B cell (primary cell): ENCODE measurements around the gene TPST2. TPM values are rescaled to one million over a fixed set of nuclear protein-coding genes. Genes with fewer than 3 reads are reported as not detected.

Experiments
- ATAC-seq: fragments of 200-7000 bp; cut with Tn5 transposase; one replicate; pipeline ENCODE4 v1.10.0; 2021; ENCODE audit warnings: low read depth, mild to moderate bottlenecking, moderate number of reproducible peaks, moderate library complexity
- CTCF ChIA-PET: fragments of 350-600 bp; sonication (Branson Sonifier 250); formaldehyde crosslinking; loops from one replicate; lab custom pipeline; 2021; ENCODE audit warnings: antibody characterized with exemption, inconsistent platforms; lab: Charles Lee
- POLR2A ChIA-PET: fragments of 350-600 bp; sonication (Branson Sonifier 250); formaldehyde crosslinking; loops from one replicate; lab custom pipeline; 2021; ENCODE audit warnings: antibody characterized with exemption; lab: Charles Lee
- DNase-seq: peaks from one replicate; pipeline ENCODE4 v3.0.0; 2013
- H2AFZ ChIP-seq: 2 replicates; pipeline ENCODE4 v1.6.1; 2012; ENCODE audit warnings: mild to moderate bottlenecking, low read depth, low read length; ENCODE audit not compliant: insufficient read depth, poor library complexity, severe bottlenecking
- H3K27ac ChIP-seq, 2 donors: 1 replicate in 1 of 2; 2 replicates in 1 of 2; pipeline ENCODE4 v1.5.1; 2012 to 2013; ENCODE audit warnings: low read length in 2 of 2, mild to moderate bottlenecking in 2 of 2, moderate library complexity in 1 of 2
- H3K27me3 ChIP-seq, 4 experiments: fragments of 200-600 bp in 1 of 4; sonication (generic) in 1 of 4; replicated peaks in 1 of 4; 1 replicate in 2 of 4; 2 replicates in 2 of 4; pipeline versions ENCODE4 v1.6.1 to v1.7.0; 2013 to 2016; ENCODE audit warnings: low read length in 3 of 4, mild to moderate bottlenecking in 2 of 4, mixed read lengths in 1 of 4, moderate library complexity in 1 of 4; ENCODE audit not compliant: insufficient read depth in 4 of 4, control insufficient read depth in 3 of 4; ENCODE audit errors: control extremely low read depth in 1 of 4
- H3K36me3 ChIP-seq, 2 experiments: replicated peaks in 1 of 2; 1 replicate in 1 of 2; 2 replicates in 1 of 2; pipeline versions ENCODE4 v1.6.1 to v1.7.1; 2013; ENCODE audit warnings: low read length in 1 of 2; ENCODE audit not compliant: insufficient read depth in 2 of 2, control insufficient read depth in 1 of 2; ENCODE audit errors: control extremely low read depth in 1 of 2, extremely low read depth in 1 of 2
- H3K4me1 ChIP-seq, 2 donors: fragments of 200-600 bp in 1 of 2; sonication (generic) in 1 of 2; 1 replicate in 1 of 2; 2 replicates in 1 of 2; pipeline versions ENCODE4 v1.5.1 to v1.6.1; 2013 to 2017; ENCODE audit warnings: low read length in 2 of 2; ENCODE audit not compliant: control insufficient read depth in 2 of 2, insufficient read depth in 2 of 2
- H3K4me2 ChIP-seq: replicated peaks from 2 replicates; pipeline ENCODE3; 2012; ENCODE audit warnings: mild to moderate bottlenecking, low read depth, low read length; ENCODE audit not compliant: poor library complexity, severe bottlenecking
- H3K4me3 ChIP-seq, 5 experiments: fragments of 200-600 bp in 1 of 5; sonication (generic) in 1 of 5; 1 replicate in 3 of 5; 2 replicates in 2 of 5; pipeline versions ENCODE4 v1.5.1 to v1.7.0; 2011 to 2016; ENCODE audit warnings: low read length in 4 of 5, mild to moderate bottlenecking in 4 of 5, low read depth in 2 of 5, control low read depth in 1 of 5, moderate library complexity in 1 of 5; ENCODE audit not compliant: insufficient read depth in 1 of 5; ENCODE audit errors: control extremely low read depth in 1 of 5, extremely low read depth in 1 of 5
- H3K79me2 ChIP-seq: fragments of 200-600 bp; sonication (generic); one replicate; pipeline ENCODE4 v1.6.0; 2016; ENCODE audit warnings: low read length; ENCODE audit not compliant: control insufficient read depth, insufficient read depth
- H3K9ac ChIP-seq: fragments of 200-600 bp; sonication (generic); 2 replicates; pipeline ENCODE4 v1.6.1; 2017; ENCODE audit warnings: mild to moderate bottlenecking, low read length, moderate library complexity
- H3K9me3 ChIP-seq, 3 donors: one replicate each; pipeline versions ENCODE4 v1.6.1 to v1.7.1; 2013; ENCODE audit warnings: low read length in 2 of 3; ENCODE audit not compliant: control insufficient read depth in 2 of 3, insufficient read depth in 1 of 3; ENCODE audit errors: control extremely low read depth in 1 of 3
- H4K20me1 ChIP-seq: 2 replicates; pipeline ENCODE4 v1.6.0; 2012; ENCODE audit warnings: mild to moderate bottlenecking, low read length; ENCODE audit not compliant: insufficient read depth, control insufficient read depth, poor library complexity, severe bottlenecking
- H3K27ac Mint-ChIP-seq: one replicate; pipeline ENCODE4 v1.8.0; 2021; ENCODE audit warnings: mixed read lengths
- H3K27me3 Mint-ChIP-seq: one replicate; pipeline ENCODE4 v1.8.0; 2021; ENCODE audit warnings: mixed read lengths
- H3K4me1 Mint-ChIP-seq: one replicate; pipeline ENCODE4 v1.8.0; 2021; ENCODE audit warnings: mixed read lengths
- H3K4me3 Mint-ChIP-seq: one replicate; pipeline ENCODE4 v1.8.0; 2021; ENCODE audit warnings: mixed read lengths
- H3K9me3 Mint-ChIP-seq: one replicate; pipeline ENCODE4 v1.8.0; 2022; ENCODE audit warnings: mixed read lengths; ENCODE audit not compliant: insufficient read depth
- EZH2 ChIP-seq: IDR thresholded peaks from 2 replicates; pipeline ENCODE4 v1.6.1; 2012; ENCODE audit warnings: borderline replicate concordance, low read depth, mild to moderate bottlenecking, moderate library complexity, low read length; ENCODE audit not compliant: insufficient read depth, poor library complexity, severe bottlenecking
- WGBS: methylation state at CpG from one replicate; pipeline ENCODE4 v1.1.5; 2013; ENCODE audit warnings: missing lambda C conversion rate; ENCODE audit not compliant: insufficient coverage; 5-methylcytosine and 5-hydroxymethylcytosine counted together
- intact Hi-C: fragments of 100-400 bp; cut with micrococcal nuclease; formaldehyde crosslinking; loops from one replicate; pipeline ENCODE4 v1.10.0; 2022
- polyA plus RNA-seq: library from polyadenylated mRNA; depleted of rRNA; stranded (reverse); fragments of >200 nt; gene quantifications from 2 replicates; pipeline ENCODE4 v1.2.3, GENCODE V29; 2012
- total RNA-seq, 2 donors: library from RNA; stranded (reverse); fragments of 120-200 nt in 1 of 2; gene quantifications; 1 replicate in 1 of 2; 2 replicates in 1 of 2; pipeline versions ENCODE4 v1.2.3 to v1.2.4, GENCODE V29; 2013 to 2022
- TF ChIP-seq, protein P1 (sequence below): fragments of 200-600 bp; IDR thresholded peaks from one replicate; pipeline ENCODE4 v1.8.0; 2022; ENCODE audit warnings: antibody characterized with exemption, mild to moderate bottlenecking

Gene TPST2
- total and polyA plus RNA-seq, 2 donors (not counting 1 experiment from before 2014, with no cell fraction given), result 16.6 to 43.1 TPM

DNA sequence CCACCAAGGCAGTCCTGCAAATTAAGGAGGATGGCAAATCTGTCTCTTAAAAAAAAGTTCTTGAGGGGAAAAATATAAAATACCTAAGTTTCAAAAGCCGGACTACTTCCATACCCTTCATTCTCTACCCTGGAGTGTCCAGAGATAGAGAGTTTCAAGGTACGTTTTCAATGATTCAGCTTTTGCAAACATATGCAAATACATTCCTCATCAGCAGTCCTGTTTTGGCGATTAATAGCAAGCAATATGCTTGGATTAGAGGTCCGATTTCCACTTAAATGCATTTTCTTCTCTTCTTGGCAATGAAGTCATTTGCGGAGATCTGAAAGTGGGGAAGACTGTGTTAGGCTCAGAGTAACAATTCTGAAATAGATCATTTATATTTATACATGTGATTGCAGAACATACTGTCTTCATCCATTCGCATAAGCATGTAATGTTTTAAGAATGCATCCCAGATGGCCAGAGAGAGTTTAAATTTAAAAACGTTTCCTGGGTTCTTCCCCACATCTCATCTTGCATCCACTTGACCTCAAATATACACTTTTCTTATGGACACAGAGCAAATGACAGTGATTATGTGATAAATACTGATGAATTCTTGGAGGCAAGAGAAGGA is 63.9 kb downstream of the TPST2 start:
- no peak overlapping the region for H3K9ac ChIP-seq

DNA sequence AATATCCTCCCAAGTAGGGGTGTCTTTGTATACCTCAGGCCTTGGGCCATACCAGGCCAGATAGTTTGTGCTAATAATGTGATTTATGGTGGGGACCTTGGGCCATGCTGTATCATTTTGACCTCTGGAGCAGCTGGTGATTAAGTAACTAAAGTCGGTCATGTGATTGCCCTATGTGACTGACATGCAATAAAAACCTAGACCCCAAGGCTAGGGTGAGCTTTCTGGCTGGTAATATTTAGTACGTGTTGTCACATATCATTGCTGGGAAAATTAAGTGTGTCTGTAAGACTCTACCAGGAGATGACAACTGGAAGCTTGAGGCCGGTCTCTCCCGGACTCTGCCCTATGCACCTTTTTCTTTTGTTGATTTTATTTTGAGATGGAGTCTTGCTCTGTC is 65.1 kb downstream of the TPST2 start:
- no peaks in the 10 kb centered on the region for H3K9me3 Mint-ChIP-seq
- ChIA-PET CTCF (no interaction called here), POLR2A (no interaction called here)
- no peak overlapping the region for H3K9ac ChIP-seq
- no peak for ATAC-seq
- H3K4me2 ChIP-seq, result no peak overlapping the region
- H3K4me1 Mint-ChIP-seq, result peaks cover 3% of the 10 kb centered on the region
- H3K27me3 Mint-ChIP-seq, result no peaks in the 10 kb centered on the region
- H3K36me3 ChIP-seq, result peaks cover 8 to 23% of the 10 kb centered on the region in 2 experiments
- no peaks in the 10 kb centered on the region for H3K9me3 ChIP-seq
- intact Hi-C loops, result no loop called here
- no peaks in the 10 kb centered on the region for H3K27me3 ChIP-seq
- H3K79me2 ChIP-seq, result no peaks in the 10 kb centered on the region
- no peak overlapping the region for H3K27ac Mint-ChIP-seq
- no peaks in the 10 kb centered on the region for H4K20me1 ChIP-seq
- TF ChIP-seq, protein P1, sequence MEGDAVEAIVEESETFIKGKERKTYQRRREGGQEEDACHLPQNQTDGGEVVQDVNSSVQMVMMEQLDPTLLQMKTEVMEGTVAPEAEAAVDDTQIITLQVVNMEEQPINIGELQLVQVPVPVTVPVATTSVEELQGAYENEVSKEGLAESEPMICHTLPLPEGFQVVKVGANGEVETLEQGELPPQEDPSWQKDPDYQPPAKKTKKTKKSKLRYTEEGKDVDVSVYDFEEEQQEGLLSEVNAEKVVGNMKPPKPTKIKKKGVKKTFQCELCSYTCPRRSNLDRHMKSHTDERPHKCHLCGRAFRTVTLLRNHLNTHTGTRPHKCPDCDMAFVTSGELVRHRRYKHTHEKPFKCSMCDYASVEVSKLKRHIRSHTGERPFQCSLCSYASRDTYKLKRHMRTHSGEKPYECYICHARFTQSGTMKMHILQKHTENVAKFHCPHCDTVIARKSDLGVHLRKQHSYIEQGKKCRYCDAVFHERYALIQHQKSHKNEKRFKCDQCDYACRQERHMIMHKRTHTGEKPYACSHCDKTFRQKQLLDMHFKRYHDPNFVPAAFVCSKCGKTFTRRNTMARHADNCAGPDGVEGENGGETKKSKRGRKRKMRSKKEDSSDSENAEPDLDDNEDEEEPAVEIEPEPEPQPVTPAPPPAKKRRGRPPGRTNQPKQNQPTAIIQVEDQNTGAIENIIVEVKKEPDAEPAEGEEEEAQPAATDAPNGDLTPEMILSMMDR, result no peak
- no peak for TF ChIP-seq EZH2
- 98% methylated on average over 4 of the region's 4 CpGs for WGBS
- DNase-seq, result no peak
- H3K4me1 ChIP-seq, result peaks cover 5 to 6% of the 10 kb centered on the region in 2 donors
- H3K27ac ChIP-seq, result no peak overlapping the region
- no peak overlapping the region for H3K4me3 ChIP-seq
- no peak overlapping the region for H2AFZ ChIP-seq
- no peak overlapping the region for H3K4me3 Mint-ChIP-seq

More for the DNA sequence above, 63.9 kb downstream of the TPST2 start:
- ChIA-PET POLR2A (no interaction called here), CTCF (no interaction called here)
- Histone ChIP-seq H3K9me3 (no peaks in the 10 kb centered on the region), H3K4me1 (peaks cover 5 to 6% of the 10 kb centered on the region in 2 donors), H3K4me3 (no peak overlapping the region), H3K27ac (no peak overlapping the region), H3K36me3 (peaks cover 8 to 26% of the 10 kb centered on the region in 2 experiments), H2AFZ (no peak overlapping the region), H4K20me1 (no peaks in the 10 kb centered on the region), H3K4me2 (no peak overlapping the region), H3K79me2 (no peaks in the 10 kb centered on the region), H3K27me3 (no peaks in the 10 kb centered on the region)
- TF ChIP-seq, protein P1, result no peak
- TF ChIP-seq EZH2, result no peak
- Mint-ChIP-seq H3K9me3 (no peaks in the 10 kb centered on the region), H3K4me3 (no peak overlapping the region), H3K27ac (peak overlapping the region; percentile 13), H3K4me1 (peaks cover 3% of the 10 kb centered on the region), H3K27me3 (no peaks in the 10 kb centered on the region)
- DNase-seq (no peak), ATAC-seq (no peak)
- intact Hi-C loops, result no loop called here
- 95% methylated on average over 2 of the region's 7 CpGs for WGBS
